ENCODE results near the gene PLEKHG5.
A peak's percentile ranks its signal among the peaks of the same experiment; 100 is the strongest.
"Not testable (repeated sequence)": the region's sequence is repeated elsewhere in the genome, so short reads cannot be mapped to it uniquely, and the experiment has no call there.

Gene PLEKHG5

GRCh38 chr1:6450486-6450885, 41.0 kb downstream of the PLEKHG5 start:
- not testable (repeated sequence) for H3K9me3 ChIP-seq (ENCODE audit: control insufficient read depth in 2 of 2, low read length in 2 of 2); H3K36me3 ChIP-seq (ENCODE audit: control insufficient read depth in 2 of 2, insufficient read depth in 2 of 2, low read length in 2 of 2); H3K4me3 ChIP-seq (ENCODE audit: low read length in 2 of 2); H3K9ac ChIP-seq (ENCODE audit: low read length in 2 of 2); H3K27ac ChIP-seq (ENCODE audit: low read length)
- Histone ChIP-seq H3K27me3 (ENCODE audit: control insufficient read depth in 1 of 2, insufficient read depth in 2 of 2, low read length in 2 of 2) (peaks cover 27 to 64% of the 10 kb centered on the region in 2 donors), H3K4me1 (ENCODE audit: control insufficient read depth, insufficient read depth, low read length) (peaks cover 16% of the 10 kb centered on the region)

- H3K9ac ChIP-seq (ENCODE audit: low read length in 2 of 2): no peak overlapping the region
- H3K27me3 ChIP-seq (ENCODE audit: control insufficient read depth in 1 of 2, insufficient read depth in 2 of 2, low read length in 2 of 2): peaks cover 31 to 59% of the 10 kb centered on the region in 2 donors
- no peak overlapping the region for H3K4me3 ChIP-seq (ENCODE audit: low read length in 2 of 2)
- no peaks in the 10 kb centered on the region for H3K36me3 ChIP-seq (ENCODE audit: control insufficient read depth in 2 of 2, insufficient read depth in 2 of 2, low read length in 2 of 2)
- H3K27ac ChIP-seq (ENCODE audit: low read length): no peak overlapping the region
- no peaks in the 10 kb centered on the region for H3K9me3 ChIP-seq (ENCODE audit: control insufficient read depth in 2 of 2, low read length in 2 of 2)
- H3K4me1 ChIP-seq (ENCODE audit: control insufficient read depth, insufficient read depth, low read length): peaks cover 11% of the 10 kb centered on the region
Observed at GRCh38 chr1:6450005-6450450, 41.4 kb downstream of the PLEKHG5 start.

GRCh38 chr1:6448749-6449631, 42.5 kb downstream of the PLEKHG5 start:
- Histone ChIP-seq H3K36me3 (ENCODE audit: control insufficient read depth in 2 of 2, insufficient read depth in 2 of 2, low read length in 2 of 2) (no peaks in the 10 kb centered on the region), H3K9me3 (ENCODE audit: control insufficient read depth in 2 of 2, low read length in 2 of 2) (no peaks in the 10 kb centered on the region), H3K27me3 (ENCODE audit: control insufficient read depth in 1 of 2, insufficient read depth in 2 of 2, low read length in 2 of 2) (peaks cover 34 to 52% of the 10 kb centered on the region in 2 donors), H3K4me3 (ENCODE audit: low read length in 2 of 2) (peak overlapping the region in 1 of 2 donors; percentile 22), H3K27ac (ENCODE audit: low read length) (no peak overlapping the region), H3K4me1 (ENCODE audit: control insufficient read depth, insufficient read depth, low read length) (peaks cover 9% of the 10 kb centered on the region), H3K9ac (ENCODE audit: low read length in 2 of 2) (no peak overlapping the region)

- peaks cover 9% of the 10 kb centered on the region for H3K4me1 ChIP-seq (ENCODE audit: control insufficient read depth, insufficient read depth, low read length)
- no peak overlapping the region for H3K9ac ChIP-seq (ENCODE audit: low read length in 2 of 2)
- H3K4me3 ChIP-seq (ENCODE audit: low read length in 2 of 2): peak overlapping the region in 1 of 2 donors; percentile 22
- H3K27me3 ChIP-seq (ENCODE audit: control insufficient read depth in 1 of 2, insufficient read depth in 2 of 2, low read length in 2 of 2): peaks cover 34 to 52% of the 10 kb centered on the region in 2 donors
- H3K9me3 ChIP-seq (ENCODE audit: control insufficient read depth in 2 of 2, low read length in 2 of 2): no peaks in the 10 kb centered on the region
- no peaks in the 10 kb centered on the region for H3K36me3 ChIP-seq (ENCODE audit: control insufficient read depth in 2 of 2, insufficient read depth in 2 of 2, low read length in 2 of 2)
- no peak overlapping the region for H3K27ac ChIP-seq (ENCODE audit: low read length)
Observed at GRCh38 chr1:6447818-6448748, 43.4 kb downstream of the PLEKHG5 start.

GRCh38 chr1:6447016-6447817, 44.2 kb downstream of the PLEKHG5 start:
- no peak overlapping the region for H3K9ac ChIP-seq (ENCODE audit: low read length in 2 of 2)
- H3K36me3 ChIP-seq (ENCODE audit: control insufficient read depth in 2 of 2, insufficient read depth in 2 of 2, low read length in 2 of 2): no peaks in the 10 kb centered on the region
- H3K4me1 ChIP-seq (ENCODE audit: control insufficient read depth, insufficient read depth, low read length): peaks cover 9% of the 10 kb centered on the region
- peaks cover 34 to 48% of the 10 kb centered on the region in 2 donors for H3K27me3 ChIP-seq (ENCODE audit: control insufficient read depth in 1 of 2, insufficient read depth in 2 of 2, low read length in 2 of 2)
- no peaks in the 10 kb centered on the region for H3K9me3 ChIP-seq (ENCODE audit: control insufficient read depth in 2 of 2, low read length in 2 of 2)
- H3K4me3 ChIP-seq (ENCODE audit: low read length in 2 of 2): no peak overlapping the region
- H3K27ac ChIP-seq (ENCODE audit: low read length): no peak overlapping the region

GRCh38 chr1:6446665-6447015, 44.8 kb downstream of the PLEKHG5 start:
- no peak overlapping the region for H3K4me3 ChIP-seq (ENCODE audit: low read length in 2 of 2)
- peaks cover 9% of the 10 kb centered on the region for H3K4me1 ChIP-seq (ENCODE audit: control insufficient read depth, insufficient read depth, low read length)
- no peaks in the 10 kb centered on the region for H3K36me3 ChIP-seq (ENCODE audit: control insufficient read depth in 2 of 2, insufficient read depth in 2 of 2, low read length in 2 of 2)
- H3K9me3 ChIP-seq (ENCODE audit: control insufficient read depth in 2 of 2, low read length in 2 of 2): no peaks in the 10 kb centered on the region
- H3K27me3 ChIP-seq (ENCODE audit: control insufficient read depth in 1 of 2, insufficient read depth in 2 of 2, low read length in 2 of 2): peaks cover 34 to 48% of the 10 kb centered on the region in 2 donors
- H3K9ac ChIP-seq (ENCODE audit: low read length in 2 of 2): no peak overlapping the region
- no peak overlapping the region for H3K27ac ChIP-seq (ENCODE audit: low read length)

- not testable (repeated sequence) for H3K9me3 ChIP-seq (ENCODE audit: control insufficient read depth in 2 of 2, low read length in 2 of 2); H3K9ac ChIP-seq (ENCODE audit: low read length in 2 of 2); H3K4me1 ChIP-seq (ENCODE audit: control insufficient read depth, insufficient read depth, low read length); H3K36me3 ChIP-seq (ENCODE audit: control insufficient read depth in 2 of 2, insufficient read depth in 2 of 2, low read length in 2 of 2); H3K27ac ChIP-seq (ENCODE audit: low read length); H3K4me3 ChIP-seq (ENCODE audit: low read length in 2 of 2)
- peaks cover 38 to 47% of the 10 kb centered on the region in 2 donors for H3K27me3 ChIP-seq (ENCODE audit: control insufficient read depth in 1 of 2, insufficient read depth in 2 of 2, low read length in 2 of 2)
Observed at GRCh38 chr1:6445929-6446328, 45.5 kb downstream of the PLEKHG5 start.

GRCh38 chr1:6445062-6445763, 46.3 kb downstream of the PLEKHG5 start:
- peaks cover 34 to 45% of the 10 kb centered on the region in 2 donors for H3K27me3 ChIP-seq (ENCODE audit: control insufficient read depth in 1 of 2, insufficient read depth in 2 of 2, low read length in 2 of 2)
- no peak overlapping the region for H3K27ac ChIP-seq (ENCODE audit: low read length)
- H3K9ac ChIP-seq (ENCODE audit: low read length in 2 of 2): no peak overlapping the region
- H3K9me3 ChIP-seq (ENCODE audit: control insufficient read depth in 2 of 2, low read length in 2 of 2): no peaks in the 10 kb centered on the region
- peaks cover 11% of the 10 kb centered on the region for H3K4me1 ChIP-seq (ENCODE audit: control insufficient read depth, insufficient read depth, low read length)
- no peak overlapping the region for H3K4me3 ChIP-seq (ENCODE audit: low read length in 2 of 2)
- no peaks in the 10 kb centered on the region for H3K36me3 ChIP-seq (ENCODE audit: control insufficient read depth in 2 of 2, insufficient read depth in 2 of 2, low read length in 2 of 2)

GRCh38 chr1:6444377-6444776, 47.1 kb downstream of the PLEKHG5 start:
- Histone ChIP-seq H3K27me3 (ENCODE audit: control insufficient read depth in 1 of 2, insufficient read depth in 2 of 2, low read length in 2 of 2) (peaks cover 31 to 44% of the 10 kb centered on the region in 2 donors), H3K4me1 (ENCODE audit: control insufficient read depth, insufficient read depth, low read length) (peaks cover 11% of the 10 kb centered on the region), H3K9ac (ENCODE audit: low read length in 2 of 2) (no peak overlapping the region), H3K27ac (ENCODE audit: low read length) (no peak overlapping the region), H3K9me3 (ENCODE audit: control insufficient read depth in 2 of 2, low read length in 2 of 2) (no peaks in the 10 kb centered on the region), H3K36me3 (ENCODE audit: control insufficient read depth in 2 of 2, insufficient read depth in 2 of 2, low read length in 2 of 2) (no peaks in the 10 kb centered on the region), H3K4me3 (ENCODE audit: low read length in 2 of 2) (no peak overlapping the region)
